ENCODE results near the gene SUPT3H. TPM values are rescaled to one million over a fixed set of nuclear protein-coding genes. Genes with fewer than 3 reads are reported as not detected.

SUPT3H gene
- total and polyA plus RNA-seq, 7 donors: 1.7 to 4.3 (median 2.8) TPM

DNA sequence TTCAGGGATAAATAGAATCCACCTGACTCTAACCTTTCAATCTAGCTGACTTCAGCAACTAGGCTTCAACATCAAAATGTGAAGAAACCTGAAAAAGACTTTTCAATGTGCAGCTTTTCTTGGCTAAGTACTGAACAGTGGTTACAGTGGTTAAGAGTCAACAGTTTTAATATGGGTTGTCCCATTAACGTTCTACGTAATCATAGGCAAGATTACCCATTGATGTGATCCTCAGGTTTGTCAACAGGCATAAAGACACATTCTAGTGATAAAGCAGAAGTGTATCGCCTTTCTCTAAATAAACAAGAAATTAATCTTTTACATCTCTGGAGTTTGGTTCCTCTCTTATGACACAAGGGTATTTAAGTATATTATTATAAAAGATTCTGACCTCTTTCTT, 203.7 kb downstream of the SUPT3H start:
- WGBS, 3 donors: 61 to 97% (median 70%) methylated on average over 3 of the region's 3 CpGs
- intact Hi-C loops (cut with DNase I): no loop called here
- Histone ChIP-seq H3K9me3 (no peaks in the 10 kb centered on the region), H3K4me1 (no peaks in the 10 kb centered on the region), H3K36me3 (ENCODE audit: insufficient read depth in 1 of 2, low read depth in 1 of 2) (no peaks in the 10 kb centered on the region), H3K4me3 (no peak overlapping the region), H3K27me3 (ENCODE audit: insufficient read depth in 3 of 3, low read length in 2 of 3) (no peaks in the 10 kb centered on the region), H3K27ac (no peak overlapping the region)
- TF ChIP-seq, protein P1, sequence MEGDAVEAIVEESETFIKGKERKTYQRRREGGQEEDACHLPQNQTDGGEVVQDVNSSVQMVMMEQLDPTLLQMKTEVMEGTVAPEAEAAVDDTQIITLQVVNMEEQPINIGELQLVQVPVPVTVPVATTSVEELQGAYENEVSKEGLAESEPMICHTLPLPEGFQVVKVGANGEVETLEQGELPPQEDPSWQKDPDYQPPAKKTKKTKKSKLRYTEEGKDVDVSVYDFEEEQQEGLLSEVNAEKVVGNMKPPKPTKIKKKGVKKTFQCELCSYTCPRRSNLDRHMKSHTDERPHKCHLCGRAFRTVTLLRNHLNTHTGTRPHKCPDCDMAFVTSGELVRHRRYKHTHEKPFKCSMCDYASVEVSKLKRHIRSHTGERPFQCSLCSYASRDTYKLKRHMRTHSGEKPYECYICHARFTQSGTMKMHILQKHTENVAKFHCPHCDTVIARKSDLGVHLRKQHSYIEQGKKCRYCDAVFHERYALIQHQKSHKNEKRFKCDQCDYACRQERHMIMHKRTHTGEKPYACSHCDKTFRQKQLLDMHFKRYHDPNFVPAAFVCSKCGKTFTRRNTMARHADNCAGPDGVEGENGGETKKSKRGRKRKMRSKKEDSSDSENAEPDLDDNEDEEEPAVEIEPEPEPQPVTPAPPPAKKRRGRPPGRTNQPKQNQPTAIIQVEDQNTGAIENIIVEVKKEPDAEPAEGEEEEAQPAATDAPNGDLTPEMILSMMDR (IDR thresholded peaks at IDR 0.05): no peak
- no peak for DNase-seq
- no peak for ATAC-seq

DNA sequence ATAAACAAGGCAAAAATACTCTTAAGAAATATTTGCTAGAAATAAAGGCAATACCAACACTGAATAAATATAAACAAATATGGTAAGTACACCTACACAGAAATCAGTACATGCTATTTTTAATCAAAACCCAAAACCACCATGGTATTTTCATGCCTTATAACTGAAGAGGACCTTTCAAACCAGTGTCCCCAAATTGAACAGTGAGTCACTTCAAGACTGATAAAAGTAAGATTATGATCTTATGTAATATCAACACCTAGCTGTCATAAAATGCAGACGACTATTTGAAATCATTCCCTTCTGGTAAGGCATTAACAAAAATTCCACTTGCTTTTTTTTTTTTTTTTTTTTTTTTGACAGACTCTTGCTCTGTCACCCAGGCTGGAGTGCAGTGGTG, 206.4 kb downstream of the SUPT3H start:
- intact Hi-C loops (cut with DNase I): no loop called here
- Histone ChIP-seq H3K4me3 (no peak overlapping the region), H3K36me3 (ENCODE audit: insufficient read depth in 1 of 2, low read depth in 1 of 2) (no peaks in the 10 kb centered on the region), H3K4me1 (no peaks in the 10 kb centered on the region), H3K27me3 (ENCODE audit: insufficient read depth in 3 of 3, low read length in 2 of 3) (no peaks in the 10 kb centered on the region), H3K27ac (no peak overlapping the region), H3K9me3 (no peaks in the 10 kb centered on the region)
- ATAC-seq: no peak
- WGBS, 3 donors: 54 to 76% (median 60%) methylated on average over 1 of the region's 1 CpG
- TF ChIP-seq, protein P1 (IDR thresholded peaks at IDR 0.05): no peak
- no peak for DNase-seq

DNA sequence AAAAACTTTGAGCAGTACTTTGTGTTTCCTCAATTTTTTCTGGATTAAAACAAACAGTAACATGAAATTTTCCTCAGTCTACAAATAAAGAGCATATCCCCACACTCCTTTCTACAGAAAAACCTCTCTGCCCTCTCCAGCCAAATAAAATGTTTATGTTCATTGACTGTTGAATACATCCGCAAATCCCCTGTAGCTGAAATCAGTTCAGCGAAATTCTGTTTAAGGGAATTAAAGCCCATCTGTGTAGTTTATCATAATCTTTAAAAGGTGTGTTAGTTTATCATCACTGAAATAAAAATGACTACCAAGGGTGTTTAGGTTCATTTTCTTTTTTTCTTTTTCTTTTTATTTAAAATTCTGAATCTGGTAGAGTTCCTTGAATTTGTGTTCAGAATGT, 207.4 kb downstream of the SUPT3H start:
- ATAC-seq (no peak), DNase-seq (no peak)
- no peak overlapping the region for H3K4me3 ChIP-seq
- intact Hi-C loops (cut with DNase I): no loop called here
- TF ChIP-seq, protein P1 (IDR thresholded peaks at IDR 0.05): no peak
- no peaks in the 10 kb centered on the region for H3K36me3 ChIP-seq (ENCODE audit: insufficient read depth in 1 of 2, low read depth in 1 of 2)
- no peaks in the 10 kb centered on the region for H3K27me3 ChIP-seq (ENCODE audit: insufficient read depth in 3 of 3, low read length in 2 of 3)
- no peak overlapping the region for H3K27ac ChIP-seq
- H3K9me3 ChIP-seq: no peaks in the 10 kb centered on the region
- H3K4me1 ChIP-seq: no peaks in the 10 kb centered on the region
- WGBS, 3 donors: 85 to 96% (median 88%) methylated on average over 2 of the region's 2 CpGs

DNA sequence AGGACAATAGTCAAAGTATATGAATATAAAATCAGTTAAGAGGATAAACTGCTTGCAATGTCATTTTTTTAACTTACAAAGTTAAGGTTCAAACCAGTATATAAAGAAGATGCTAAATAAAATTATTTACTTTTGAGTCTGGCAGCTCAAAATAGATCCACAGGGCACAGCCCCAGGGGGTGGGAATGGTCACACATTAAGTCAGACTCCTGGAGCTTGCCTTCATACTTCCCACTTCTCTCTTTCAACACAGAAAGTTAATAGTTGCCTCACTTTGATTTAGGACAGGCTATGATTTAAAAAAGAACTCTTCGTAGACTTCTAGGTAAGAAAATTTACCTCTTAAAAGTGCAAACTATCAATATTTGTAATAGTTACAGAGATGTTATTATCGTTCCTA, 207.9 kb downstream of the SUPT3H start:
- Histone ChIP-seq H3K27ac (no peak overlapping the region), H3K36me3 (ENCODE audit: insufficient read depth in 1 of 2, low read depth in 1 of 2) (no peaks in the 10 kb centered on the region), H3K4me3 (no peak overlapping the region), H3K9me3 (no peaks in the 10 kb centered on the region), H3K27me3 (ENCODE audit: insufficient read depth in 3 of 3, low read length in 2 of 3) (no peaks in the 10 kb centered on the region), H3K4me1 (no peaks in the 10 kb centered on the region)
- TF ChIP-seq, protein P1 (IDR thresholded peaks at IDR 0.05): no peak
- DNase-seq (no peak), ATAC-seq (no peak)
- intact Hi-C loops (cut with DNase I): no loop called here
- WGBS, 3 donors: 75 to 79% (median 78%) methylated on average over 2 of the region's 2 CpGs

DNA sequence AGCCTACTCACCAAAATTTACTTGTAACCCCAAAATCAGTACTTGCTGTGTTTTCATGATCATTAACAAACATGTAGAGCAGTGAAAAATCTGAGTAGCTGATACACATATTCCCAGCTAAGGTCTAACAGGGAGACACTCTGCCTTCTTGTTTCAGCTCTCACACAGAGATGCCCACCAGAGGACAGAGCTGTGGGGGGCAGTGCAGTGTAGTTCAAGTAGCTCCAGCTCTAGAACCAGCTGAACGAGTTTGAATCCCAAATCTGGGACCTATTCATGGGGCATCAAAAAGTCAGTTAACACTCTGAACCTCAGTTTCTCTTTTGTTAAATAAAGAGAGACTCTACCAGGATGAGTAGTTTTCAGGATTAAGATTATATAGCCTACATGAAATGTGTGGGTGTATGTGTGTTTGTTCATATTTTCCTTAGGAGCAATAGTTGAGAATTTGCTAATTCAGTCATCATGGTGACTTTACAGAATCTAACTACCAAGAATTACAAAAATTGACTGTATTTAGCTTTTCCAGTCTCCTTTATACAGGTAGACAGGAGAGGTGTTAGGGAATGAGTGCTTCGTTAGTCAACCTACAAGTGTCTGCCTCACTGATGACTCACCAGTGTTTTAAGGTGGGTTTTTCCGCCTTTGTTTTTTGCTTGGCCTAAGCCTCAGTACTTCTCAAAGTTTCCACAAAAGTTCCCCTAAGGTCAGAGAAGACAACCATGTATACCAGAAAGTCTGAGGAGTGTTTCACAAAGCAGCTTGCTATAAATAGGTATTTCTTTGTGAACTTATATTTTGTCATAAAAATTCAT, 213.6 kb downstream of the SUPT3H start:
- ATAC-seq: no peak
- no peak for DNase-seq
- Histone ChIP-seq H3K9me3 (no peaks in the 10 kb centered on the region), H3K4me1 (no peaks in the 10 kb centered on the region), H3K4me3 (no peak overlapping the region), H3K36me3 (ENCODE audit: insufficient read depth in 1 of 2, low read depth in 1 of 2) (no peaks in the 10 kb centered on the region), H3K27me3 (ENCODE audit: insufficient read depth in 3 of 3, low read length in 2 of 3) (no peaks in the 10 kb centered on the region), H3K27ac (no peak overlapping the region)
- intact Hi-C loops (cut with DNase I): no loop called here
- TF ChIP-seq, protein P1 (IDR thresholded peaks at IDR 0.05): no peak
- WGBS, 3 donors: 86 to 98% (median 91%) methylated on average over 3 of the region's 3 CpGs

All from psoas muscle (tissue), 8 donors.